ENCODE results near the gene WEE1.
A peak's percentile ranks its signal among the peaks of the same experiment; 100 is the strongest.

The WEE1 gene

GRCh38 chr11:9573052-9573774 is at the start of gene WEE1:
TSS of gene WEE1 (plus strand) at chr11:9573670. CDS start at chr11:9573934, 264 bp downstream.
- H3K27ac Mint-ChIP-seq, result peak within 1 kb of the TSS; percentile 92 to 93 (median 92)
- TF ChIP-seq, protein P1, sequence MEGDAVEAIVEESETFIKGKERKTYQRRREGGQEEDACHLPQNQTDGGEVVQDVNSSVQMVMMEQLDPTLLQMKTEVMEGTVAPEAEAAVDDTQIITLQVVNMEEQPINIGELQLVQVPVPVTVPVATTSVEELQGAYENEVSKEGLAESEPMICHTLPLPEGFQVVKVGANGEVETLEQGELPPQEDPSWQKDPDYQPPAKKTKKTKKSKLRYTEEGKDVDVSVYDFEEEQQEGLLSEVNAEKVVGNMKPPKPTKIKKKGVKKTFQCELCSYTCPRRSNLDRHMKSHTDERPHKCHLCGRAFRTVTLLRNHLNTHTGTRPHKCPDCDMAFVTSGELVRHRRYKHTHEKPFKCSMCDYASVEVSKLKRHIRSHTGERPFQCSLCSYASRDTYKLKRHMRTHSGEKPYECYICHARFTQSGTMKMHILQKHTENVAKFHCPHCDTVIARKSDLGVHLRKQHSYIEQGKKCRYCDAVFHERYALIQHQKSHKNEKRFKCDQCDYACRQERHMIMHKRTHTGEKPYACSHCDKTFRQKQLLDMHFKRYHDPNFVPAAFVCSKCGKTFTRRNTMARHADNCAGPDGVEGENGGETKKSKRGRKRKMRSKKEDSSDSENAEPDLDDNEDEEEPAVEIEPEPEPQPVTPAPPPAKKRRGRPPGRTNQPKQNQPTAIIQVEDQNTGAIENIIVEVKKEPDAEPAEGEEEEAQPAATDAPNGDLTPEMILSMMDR (IDR thresholded peaks at IDR 0.05; ENCODE audit: unreplicated experiment in 3 of 3), result no peak
- H3K27me3 Mint-ChIP-seq (ENCODE audit: low read depth), result peaks cover 4% of the 10 kb centered on the region
- peak within 1 kb of the TSS; percentile 90 to 96 (median 91) for H3K4me3 Mint-ChIP-seq
- peaks cover 19% of the 10 kb centered on the region for H3K36me3 Mint-ChIP-seq (ENCODE audit: low read depth)
- H3K9me3 Mint-ChIP-seq, result no peaks in the 10 kb centered on the region
- peaks cover 61% of the 10 kb centered on the region for H3K4me1 Mint-ChIP-seq

GRCh38 chr11:9524001-9524400 is 49.5 kb upstream of the WEE1 start:
- H3K9me3 Mint-ChIP-seq, result no peaks in the 10 kb centered on the region
- peak overlapping the region in 1 of 3 experiments; percentile 19 for H3K4me3 Mint-ChIP-seq
- H3K27ac Mint-ChIP-seq, result peak overlapping the region; percentile 87 to 100 (median 99)
- no peaks in the 10 kb centered on the region for H3K27me3 Mint-ChIP-seq (ENCODE audit: low read depth)
- TF ChIP-seq, protein P1 (IDR thresholded peaks at IDR 0.05; ENCODE audit: unreplicated experiment in 3 of 3), result no peak
- H3K36me3 Mint-ChIP-seq (ENCODE audit: low read depth), result peaks cover 43% of the 10 kb centered on the region
- H3K4me1 Mint-ChIP-seq, result peaks cover 34% of the 10 kb centered on the region

DNA sequence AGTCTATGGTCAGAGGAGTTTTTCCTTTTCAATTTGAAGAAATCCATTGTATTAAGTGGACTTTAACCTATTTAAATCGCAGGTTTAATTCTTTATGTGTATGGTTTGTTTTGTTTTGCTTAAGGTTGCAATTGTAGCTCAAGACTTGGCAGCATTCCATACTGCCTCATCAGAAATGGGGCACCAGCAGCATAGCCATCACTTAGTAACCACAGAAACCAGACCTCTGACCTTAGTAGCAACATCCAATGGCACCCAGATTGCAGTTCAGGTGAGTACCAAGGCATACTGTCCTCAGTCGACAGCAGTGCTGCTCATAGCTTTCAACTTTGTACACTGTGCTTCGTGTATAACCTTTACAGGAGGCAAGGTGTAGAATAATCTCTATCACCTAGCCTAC is 48.4 kb upstream of the WEE1 start:
- peaks cover 45% of the 10 kb centered on the region for H3K4me1 Mint-ChIP-seq
- TF ChIP-seq, protein P1 (IDR thresholded peaks at IDR 0.05; ENCODE audit: unreplicated experiment in 3 of 3), result no peak
- no peaks in the 10 kb centered on the region for H3K9me3 Mint-ChIP-seq
- no peak overlapping the region for H3K4me3 Mint-ChIP-seq
- H3K36me3 Mint-ChIP-seq (ENCODE audit: low read depth), result peaks cover 39% of the 10 kb centered on the region
- peak overlapping the region; percentile 61 to 100 (median 99) for H3K27ac Mint-ChIP-seq
- H3K27me3 Mint-ChIP-seq (ENCODE audit: low read depth), result no peaks in the 10 kb centered on the region

GRCh38 chr11:9527481-9528135 is 45.9 kb upstream of the WEE1 start:
- Mint-ChIP-seq H3K27me3 (ENCODE audit: low read depth) (no peaks in the 10 kb centered on the region), H3K9me3 (no peaks in the 10 kb centered on the region), H3K36me3 (ENCODE audit: low read depth) (peaks cover 28% of the 10 kb centered on the region), H3K4me1 (peaks cover 53% of the 10 kb centered on the region), H3K27ac (peak overlapping the region; percentile 96 to 98 (median 98)), H3K4me3 (peak overlapping the region in 2 of 3 experiments; percentile 18 to 37)
- TF ChIP-seq, protein P1 (IDR thresholded peaks at IDR 0.05; ENCODE audit: unreplicated experiment in 3 of 3), result no peak

DNA sequence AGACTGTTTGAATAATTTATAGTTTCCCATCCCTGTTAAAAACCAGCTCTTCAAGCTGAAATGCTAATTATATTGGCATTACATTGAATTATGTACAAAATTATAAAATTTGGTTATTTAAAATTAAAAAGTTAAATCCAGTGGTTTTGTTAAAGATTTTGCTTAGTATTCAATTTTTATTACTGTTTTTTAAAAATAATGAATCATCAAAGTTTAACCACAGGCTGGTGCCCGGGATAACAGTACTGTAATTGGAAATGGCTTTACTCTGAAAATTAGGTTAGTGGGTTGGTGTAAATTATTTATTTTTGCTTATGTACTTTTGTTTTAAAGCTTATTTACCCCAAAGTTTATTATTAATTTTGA is 45.4 kb upstream of the WEE1 start:
- peak overlapping the region; percentile 96 to 98 (median 98) for H3K27ac Mint-ChIP-seq
- H3K4me1 Mint-ChIP-seq, result peaks cover 56% of the 10 kb centered on the region
- H3K27me3 Mint-ChIP-seq (ENCODE audit: low read depth), result no peaks in the 10 kb centered on the region
- no peak overlapping the region for H3K4me3 Mint-ChIP-seq
- no peaks in the 10 kb centered on the region for H3K9me3 Mint-ChIP-seq
- TF ChIP-seq, protein P1 (IDR thresholded peaks at IDR 0.05; ENCODE audit: unreplicated experiment in 3 of 3), result no peak
- H3K36me3 Mint-ChIP-seq (ENCODE audit: low read depth), result peaks cover 25% of the 10 kb centered on the region
